GM19455 (cell line): ENCODE measurements around the gene SEMA3G.

Source experiments
- ATAC-seq: cut with Tn5 transposase; IDR thresholded peaks from one replicate; pipeline ENCODE4 v1.9.1; 2021; ENCODE audit not compliant: unreplicated experiment

The SEMA3G gene

GRCh38 chr3:52439426-52440248 is 5.3 kb downstream of the SEMA3G start:
- no peak for ATAC-seq

GRCh38 chr3:52438579-52439425 is 6.1 kb downstream of the SEMA3G start:
- ATAC-seq = no peak

- no peak for ATAC-seq
Observed at GRCh38 chr3:52438104-52438376, 6.9 kb downstream of the SEMA3G start.

GRCh38 chr3:52437326-52438103 is 7.4 kb downstream of the SEMA3G start:
- ATAC-seq = no peak

- no peak for ATAC-seq
Observed at GRCh38 chr3:52436500-52437149, 8.3 kb downstream of the SEMA3G start.

GRCh38 chr3:52435246-52436101 is 9.4 kb downstream of the SEMA3G start:
- no peak for ATAC-seq

- ATAC-seq = no peak
Observed at GRCh38 chr3:52434491-52435115, 10.3 kb downstream of the SEMA3G start.

GRCh38 chr3:52433996-52434479 is 10.9 kb downstream of the SEMA3G start:
- no peak for ATAC-seq

GRCh38 chr3:52433328-52433995 is 11.4 kb downstream of the SEMA3G start:
- ATAC-seq = no peak

- no peak for ATAC-seq
Observed at GRCh38 chr3:52432691-52433141, 12.2 kb downstream of the SEMA3G start.

GRCh38 chr3:52432225-52432624 is 12.7 kb downstream of the SEMA3G start:
- no peak for ATAC-seq

GRCh38 chr3:52431459-52432223 is 13.3 kb downstream of the SEMA3G start:
- ATAC-seq = no peak

- no peak for ATAC-seq
Observed at GRCh38 chr3:52430416-52430810, 14.5 kb downstream of the SEMA3G start.

GRCh38 chr3:52429779-52430415 is 15.0 kb downstream of the SEMA3G start:
- no peak for ATAC-seq

- ATAC-seq = no peak
Observed at GRCh38 chr3:52429031-52429430, 15.9 kb downstream of the SEMA3G start.

- no peak for ATAC-seq
Observed at GRCh38 chr3:52428151-52429005, 16.5 kb downstream of the SEMA3G start.

GRCh38 chr3:52423173-52423572 is 21.7 kb downstream of the SEMA3G start:
- ATAC-seq = no peak
